Upper lobe of left lung (tissue), 6 donors: ENCODE results near the gene TMEM247. TPM values are rescaled to one million over a fixed set of nuclear protein-coding genes. Genes with fewer than 3 reads are reported as not detected.
"Not testable (repeated sequence)": the region's sequence is repeated elsewhere in the genome, so short reads cannot be mapped to it uniquely, and the experiment has no call there.

Experiments
- ATAC-seq, 2 donors: fragments of 200-7000 bp; cut with Tn5 transposase; one replicate each; pipeline ENCODE4 v1.9.1; 2022; ENCODE audit warnings: mild to moderate bottlenecking in 2 of 2, moderate library complexity in 2 of 2; ENCODE audit not compliant: low FRiP score in 2 of 2
- DNase-seq, 2 donors: peaks; one replicate each; pipeline ENCODE4 v3.0.0-alpha.2; 2019 to 2020
- H3K27ac ChIP-seq, 4 donors: fragments of 200-600 bp; sonication (generic); one replicate each; pipeline ENCODE4 v1.5.1; 2016 to 2019
- H3K27me3 ChIP-seq, 4 donors: fragments of 200-600 bp; sonication (generic); one replicate each; pipeline ENCODE4 v1.5.1; 2017 to 2019
- H3K36me3 ChIP-seq, 4 donors: fragments of 200-600 bp; sonication (generic); one replicate each; pipeline ENCODE4 v1.5.1; 2016 to 2019
- H3K4me1 ChIP-seq, 4 donors: fragments of 200-600 bp; sonication (generic); one replicate each; pipeline ENCODE4 v1.5.1; 2018 to 2019
- H3K4me3 ChIP-seq, 4 donors: fragments of 200-600 bp; sonication (generic); one replicate each; pipeline ENCODE4 v1.5.1; 2017 to 2019; ENCODE audit warnings: mild to moderate bottlenecking in 2 of 4, moderate library complexity in 1 of 4
- H3K9me3 ChIP-seq, 4 donors: fragments of 200-600 bp; sonication (generic); one replicate each; pipeline ENCODE4 v1.5.1; 2018 to 2019
- CTCF ChIP-seq, 6 experiments: fragments of 450-650 bp in 4 of 6; fragments of 200-600 bp in 2 of 6; sonication (generic) in 2 of 6; IDR thresholded peaks; one replicate each; pipeline ENCODE4 v1.5.1; 2016 to 2019; ENCODE audit warnings: antibody characterized with exemption in 6 of 6
- EP300 ChIP-seq, 4 donors: sonication (generic); formaldehyde crosslinking; IDR thresholded peaks; one replicate each; pipeline ENCODE4 v1.5.1; 2017; ENCODE audit warnings: antibody characterized with exemption in 4 of 4, control low read depth in 2 of 4
- POLR2A ChIP-seq, 4 donors: fragments of 450-650 bp; IDR thresholded peaks; one replicate each; pipeline ENCODE4 v1.5.1; 2016 to 2017; ENCODE audit warnings: antibody characterized with exemption in 4 of 4, mild to moderate bottlenecking in 2 of 4
- POLR2AphosphoS5 ChIP-seq, 2 donors: sonication (generic); formaldehyde crosslinking; IDR thresholded peaks; one replicate each; pipeline ENCODE4 v1.5.1; 2017; ENCODE audit warnings: antibody characterized with exemption in 2 of 2
- WGBS, 2 donors: methylation state at CpG; one replicate each; pipeline ENCODE4 v1.1.5; 2017 to 2018; 5-methylcytosine and 5-hydroxymethylcytosine counted together
- total RNA-seq, 6 donors: library from RNA; depleted of rRNA in 4 of 6; stranded (reverse); fragments of >200 nt in 4 of 6; gene quantifications; one replicate each; pipeline versions ENCODE4 v1.1.0 to v1.2.1, GENCODE V29; 2016 to 2021
- donor health status: DM: no; HTN: no; CAD: no; lungs with moderate emphysema.
- donor health status: DM: no; HTN: yes; CAD: no; lungs with severe emphysema.

The TMEM247 gene
- total RNA-seq, 6 donors from 2014 or later: not detected

DNA sequence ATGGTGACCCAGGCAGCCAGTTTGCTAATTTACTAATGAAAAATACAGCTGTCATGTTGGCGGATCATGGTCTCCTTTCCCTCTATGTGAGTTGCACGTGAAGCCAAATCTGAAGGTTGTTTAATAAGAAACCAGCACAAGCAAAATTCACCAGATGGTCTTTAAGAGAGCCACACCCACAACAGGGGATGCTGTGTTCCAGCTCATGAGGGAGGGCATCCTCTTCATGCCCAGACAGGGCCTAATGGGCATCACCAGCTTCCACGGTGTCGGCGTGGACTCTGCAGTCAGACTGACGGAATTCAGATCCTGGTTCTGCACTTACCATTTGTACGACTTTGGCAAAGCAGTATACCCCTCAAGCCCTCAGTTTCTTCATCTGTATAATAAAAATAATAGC, 39.9 kb downstream of the TMEM247 start:
- H3K4me1 ChIP-seq: peaks cover 0 to 9% (median 4%) of the 10 kb centered on the region in 4 donors
- TF ChIP-seq POLR2A (IDR thresholded peaks at IDR 0.05) (no peak), CTCF (IDR thresholded peaks at IDR 0.05) (no peak), EP300 (IDR thresholded peaks at IDR 0.05) (no peak), POLR2AphosphoS5 (IDR thresholded peaks at IDR 0.05) (no peak)
- no peak for ATAC-seq
- no peak overlapping the region for H3K4me3 ChIP-seq
- no peak for DNase-seq
- no peaks in the 10 kb centered on the region for H3K27me3 ChIP-seq
- H3K36me3 ChIP-seq: no peaks in the 10 kb centered on the region
- WGBS, 2 donors: 77 to 88% methylated on average over 7 of the region's 7 CpGs
- H3K9me3 ChIP-seq: peaks cover 0 to 8% (median 4%) of the 10 kb centered on the region in 4 donors
- no peak overlapping the region for H3K27ac ChIP-seq

GRCh38 chr2:46520130-46520711, 40.9 kb downstream of the TMEM247 start:
- H3K27me3 ChIP-seq: no peaks in the 10 kb centered on the region
- 65 to 82% methylated on average over 10 of the region's 10 CpGs for WGBS, 2 donors
- H3K9me3 ChIP-seq: peaks cover 0 to 3% (median 0%) of the 10 kb centered on the region in 4 donors
- peaks cover 0 to 9% (median 4%) of the 10 kb centered on the region in 4 donors for H3K4me1 ChIP-seq
- no peak for DNase-seq
- peak; percentile 64 to 65 for ATAC-seq
- peak overlapping the region in 2 of 4 donors; percentile 58 to 61 for H3K27ac ChIP-seq
- no peaks in the 10 kb centered on the region for H3K36me3 ChIP-seq
- H3K4me3 ChIP-seq: no peak overlapping the region
- TF ChIP-seq CTCF (IDR thresholded peaks at IDR 0.05) (no peak), POLR2A (IDR thresholded peaks at IDR 0.05) (no peak), POLR2AphosphoS5 (IDR thresholded peaks at IDR 0.05) (peak in 1 of 2 donors; percentile 44), EP300 (IDR thresholded peaks at IDR 0.05) (no peak)

- peak in 1 of 2 donors; percentile 72 for DNase-seq
Observed at GRCh38 chr2:46521215-46521683, 41.9 kb downstream of the TMEM247 start.

DNA sequence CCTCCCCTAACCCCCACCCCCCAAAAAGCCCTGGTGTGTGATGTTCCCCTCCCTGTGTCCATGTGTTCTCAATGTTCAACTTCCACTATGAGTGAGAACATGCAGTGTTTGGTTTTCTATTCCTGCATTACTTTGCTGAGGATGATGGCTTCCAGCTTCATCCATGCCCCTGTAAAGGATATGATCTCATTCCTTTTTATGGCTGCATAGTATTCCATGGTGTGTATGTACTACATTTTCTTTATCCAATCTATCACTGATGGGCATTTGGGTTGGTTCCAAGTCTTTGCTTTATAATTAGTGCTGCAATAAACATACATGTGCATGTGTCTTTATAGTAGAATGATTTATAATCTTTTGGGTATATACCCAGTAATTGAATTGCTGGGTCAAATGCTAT, 43.0 kb downstream of the TMEM247 start:
- not testable (repeated sequence) for H3K4me3 ChIP-seq, H3K36me3 ChIP-seq, DNase-seq, H3K27ac ChIP-seq, ATAC-seq, H3K4me1 ChIP-seq, H3K27me3 ChIP-seq, H3K9me3 ChIP-seq

More at GRCh38 chr2:46521215-46521683, 41.9 kb downstream of the TMEM247 start:
- peaks cover 0 to 9% (median 4%) of the 10 kb centered on the region in 4 donors for H3K4me1 ChIP-seq
- H3K27ac ChIP-seq: peak overlapping the region; percentile 27 to 61 (median 46)
- no peaks in the 10 kb centered on the region for H3K27me3 ChIP-seq
- no peaks in the 10 kb centered on the region for H3K9me3 ChIP-seq
- 4 to 23% methylated on average over 2 of the region's 2 CpGs for WGBS, 2 donors
- TF ChIP-seq POLR2A (IDR thresholded peaks at IDR 0.05): no peak
- no peak for TF ChIP-seq CTCF (IDR thresholded peaks at IDR 0.05)
- TF ChIP-seq EP300 (IDR thresholded peaks at IDR 0.05): no peak
- TF ChIP-seq POLR2AphosphoS5 (IDR thresholded peaks at IDR 0.05): peak; percentile 51 to 57
- peak; percentile 74 to 93 for ATAC-seq
- H3K4me3 ChIP-seq: no peak overlapping the region
- no peaks in the 10 kb centered on the region for H3K36me3 ChIP-seq

GRCh38 chr2:46525522-46526155, 46.3 kb downstream of the TMEM247 start:
- Histone ChIP-seq H3K9me3 (no peaks in the 10 kb centered on the region), H3K36me3 (no peaks in the 10 kb centered on the region), H3K4me3 (no peak overlapping the region), H3K27ac (no peak overlapping the region), H3K4me1 (peaks cover 0 to 8% (median 3%) of the 10 kb centered on the region in 4 donors), H3K27me3 (no peaks in the 10 kb centered on the region)
- WGBS, 2 donors: 80 to 83% methylated on average over 3 of the region's 3 CpGs
- DNase-seq (no peak), ATAC-seq (no peak)
- no peak for TF ChIP-seq EP300 (IDR thresholded peaks at IDR 0.05)
- no peak for TF ChIP-seq POLR2AphosphoS5 (IDR thresholded peaks at IDR 0.05)
- no peak for TF ChIP-seq CTCF (IDR thresholded peaks at IDR 0.05)
- no peak for TF ChIP-seq POLR2A (IDR thresholded peaks at IDR 0.05)
